IMR-90 (cell line): ENCODE results near the gene SEC61B. TPM values are rescaled to one million over a fixed set of nuclear protein-coding genes. Genes with fewer than 3 reads are reported as not detected.

Experiments used
- ATAC-seq: fragments of 200-7000 bp; cut with Tn5 transposase; 2 replicates; pipeline ENCODE4 v1.9.1; 2020; ENCODE audit warnings: low read depth, mild to moderate bottlenecking, moderate library complexity
- BruUV-seq: library from RNA; stranded (reverse); fragments of 400-500 nt; replicated peaks from 2 replicates; lab custom pipeline; 2021; lab: Mats Ljungman, UMichigan
- CTCF ChIA-PET: fragments of 300-600 bp; formaldehyde crosslinking; extraction: SDS; loops from one replicate; lab custom pipeline; 2021; ENCODE audit warnings: antibody characterized with exemption; lab: Yijun Ruan, JAX
- POLR2A ChIA-PET: fragments of 300-600 bp; sonication (Branson Sonifier 250); formaldehyde crosslinking; loops from one replicate; lab custom pipeline; 2022; ENCODE audit warnings: antibody characterized with exemption; ENCODE audit not compliant: unreplicated experiment; lab: Charles Lee
- DNase-seq: peaks from one replicate; pipeline ENCODE4 v3.0.0; 2013
- H2AFZ ChIP-seq: replicated peaks from 2 replicates; pipeline ENCODE3; 2013; ENCODE audit warnings: low read length, mild to moderate bottlenecking; ENCODE audit not compliant: poor library complexity
- H2AK5ac ChIP-seq: 2 replicates; pipeline ENCODE4 v1.6.1; 2013; ENCODE audit warnings: low read depth, low read length, inconsistent platforms
- H2AK9ac ChIP-seq: replicated peaks from 2 replicates; pipeline ENCODE3; 2013; ENCODE audit warnings: mild to moderate bottlenecking, low read depth, low read length, moderate library complexity; ENCODE audit not compliant: poor library complexity
- H2BK120ac ChIP-seq: 2 replicates; pipeline ENCODE4 v1.6.1; 2013; ENCODE audit warnings: low read depth, low read length, inconsistent platforms
- H2BK15ac ChIP-seq: 3 replicates; pipeline ENCODE4 v1.6.1; 2013; ENCODE audit warnings: low read depth, low read length, inconsistent platforms
- H2BK20ac ChIP-seq: 2 replicates; pipeline ENCODE4 v1.6.1; 2013; ENCODE audit warnings: low read depth, mild to moderate bottlenecking, inconsistent platforms, low read length, moderate library complexity
- H2BK5ac ChIP-seq: 2 replicates; pipeline ENCODE4 v1.6.1; 2013; ENCODE audit warnings: mild to moderate bottlenecking, low read depth, low read length, inconsistent platforms; ENCODE audit not compliant: poor library complexity, severe bottlenecking
- H3K14ac ChIP-seq: replicated peaks from 2 replicates; pipeline ENCODE4 v1.6.1; 2013; ENCODE audit warnings: low read depth, low read length, inconsistent platforms
- H3K18ac ChIP-seq: 2 replicates; pipeline ENCODE4 v1.6.1; 2013; ENCODE audit warnings: low read depth, low read length, control low read depth
- H3K23ac ChIP-seq: 2 replicates; pipeline ENCODE4 v1.6.1; 2013; ENCODE audit warnings: low read depth, low read length, inconsistent platforms
- H3K27ac ChIP-seq: 2 replicates; pipeline ENCODE4 v1.5.1; 2013; ENCODE audit warnings: mild to moderate bottlenecking, control low read depth, low read length; ENCODE audit not compliant: insufficient read depth
- H3K27me3 ChIP-seq: 2 replicates; pipeline ENCODE4 v1.6.1; 2013; ENCODE audit warnings: low read length; ENCODE audit not compliant: control insufficient read depth, insufficient read depth
- H3K36me3 ChIP-seq: 2 replicates; pipeline ENCODE4 v1.6.1; 2013; ENCODE audit warnings: low read length, mixed read lengths; ENCODE audit not compliant: control insufficient read depth, insufficient read depth
- H3K4ac ChIP-seq: 2 replicates; pipeline ENCODE4 v1.6.1; 2013; ENCODE audit warnings: low read depth, low read length, inconsistent platforms
- H3K4me1 ChIP-seq: 2 replicates; pipeline ENCODE4 v1.6.1; 2013; ENCODE audit warnings: low read length, mixed read lengths; ENCODE audit not compliant: control insufficient read depth, insufficient read depth
- H3K4me2 ChIP-seq: 2 replicates; pipeline ENCODE4 v1.6.1; 2013; ENCODE audit warnings: low read depth, mild to moderate bottlenecking, control low read depth, low read length, moderate library complexity
- H3K4me3 ChIP-seq: 2 replicates; pipeline ENCODE4 v1.5.1; 2013; ENCODE audit warnings: low read depth, mild to moderate bottlenecking, control low read depth, low read length, moderate library complexity; ENCODE audit not compliant: insufficient read depth
- H3K56ac ChIP-seq: 2 replicates; pipeline ENCODE4 v1.6.1; 2013; ENCODE audit warnings: low read length, inconsistent platforms; ENCODE audit not compliant: insufficient read depth; ENCODE audit errors: extremely low read depth
- H3K79me1 ChIP-seq, 2 experiments: 2 replicates each; pipeline ENCODE4 v1.6.1; 2013; ENCODE audit warnings: low read length in 2 of 2, inconsistent platforms in 1 of 2, low read depth in 1 of 2
- H3K9ac ChIP-seq: 2 replicates; pipeline ENCODE4 v1.6.1; 2013; ENCODE audit warnings: low read depth, low read length, control low read depth
- H3K9me1 ChIP-seq: 2 replicates; pipeline ENCODE4 v1.6.1; 2013; ENCODE audit warnings: low read length, inconsistent platforms; ENCODE audit not compliant: insufficient read depth
- H3K9me3 ChIP-seq: 2 replicates; pipeline ENCODE4 v1.6.1; 2013; ENCODE audit warnings: low read length; ENCODE audit not compliant: control insufficient read depth, insufficient read depth
- H4K20me1 ChIP-seq: 2 replicates; pipeline ENCODE4 v1.6.1; 2013; ENCODE audit warnings: low read length, inconsistent platforms; ENCODE audit not compliant: insufficient read depth
- H4K5ac ChIP-seq: 2 replicates; pipeline ENCODE4 v1.6.1; 2013; ENCODE audit warnings: mild to moderate bottlenecking, low read depth, low read length, control low read depth
- H4K8ac ChIP-seq, 2 experiments: 2 replicates each; pipeline ENCODE4 v1.6.1; 2013; ENCODE audit warnings: low read depth in 2 of 2, low read length in 2 of 2, control low read depth in 1 of 2, inconsistent platforms in 1 of 2
- H4K91ac ChIP-seq: 2 replicates; pipeline ENCODE4 v1.6.1; 2013; ENCODE audit warnings: low read depth, low read length, inconsistent platforms; ENCODE audit not compliant: insufficient read depth
- BHLHE40 ChIP-seq: fragments of 150-350 bp; IDR thresholded peaks from 2 replicates; pipeline ENCODE4 v1.6.1; 2016; ENCODE audit warnings: mild to moderate bottlenecking, low read depth, low read length
- CEBPB ChIP-seq: IDR thresholded peaks from 2 replicates; pipeline ENCODE4 v1.6.1; 2012; ENCODE audit warnings: low read depth, low read length, improper control_type of control experiment
- CHD1 ChIP-seq: IDR thresholded peaks from 2 replicates; pipeline ENCODE4 v1.6.1; 2012; ENCODE audit warnings: low read depth, low read length, improper control_type of control experiment
- ELK1 ChIP-seq: fragments of 150-350 bp; IDR thresholded peaks from 2 replicates; pipeline ENCODE4 v1.6.1; 2016; ENCODE audit warnings: low read depth, mild to moderate bottlenecking, low read length, moderate library complexity, borderline replicate concordance
- FOS ChIP-seq: fragments of 150-350 bp; IDR thresholded peaks from 2 replicates; pipeline ENCODE4 v1.6.1; 2016; ENCODE audit warnings: low read depth, low read length
- MAFK ChIP-seq: IDR thresholded peaks from 2 replicates; pipeline ENCODE4 v1.6.1; 2012; ENCODE audit warnings: low read depth, low read length, improper control_type of control experiment
- MAZ ChIP-seq: IDR thresholded peaks from 2 replicates; pipeline ENCODE4 v1.6.1; 2012; ENCODE audit warnings: low read depth, mild to moderate bottlenecking, low read length, improper control_type of control experiment, moderate library complexity, borderline replicate concordance
- MXI1 ChIP-seq: IDR thresholded peaks from 2 replicates; pipeline ENCODE4 v1.6.1; 2012; ENCODE audit warnings: low read depth, mild to moderate bottlenecking, low read length, moderate library complexity, borderline replicate concordance
- NFE2L2 ChIP-seq: fragments of 150-350 bp; IDR thresholded peaks from 2 replicates; pipeline ENCODE4 v1.6.1; 2016; ENCODE audit warnings: low read depth, mild to moderate bottlenecking, low read length
- POLR2A ChIP-seq: IDR thresholded peaks from 2 replicates; pipeline ENCODE4 v1.6.1; 2012; ENCODE audit warnings: mild to moderate bottlenecking, low read depth, low read length
- RAD21 ChIP-seq: IDR thresholded peaks from 2 replicates; pipeline ENCODE4 v1.6.1; 2012; ENCODE audit warnings: low read length, improper control_type of control experiment
- RCOR1 ChIP-seq: IDR thresholded peaks from 2 replicates; pipeline ENCODE4 v1.6.1; 2012; ENCODE audit warnings: mild to moderate bottlenecking, low read length, improper control_type of control experiment; ENCODE audit not compliant: insufficient replicate concordance
- RFX5 ChIP-seq: IDR thresholded peaks from 2 replicates; pipeline ENCODE4 v1.8.0; 2012; ENCODE audit warnings: low read depth, mild to moderate bottlenecking, low read length, moderate library complexity
- SMC3 ChIP-seq: fragments of 150-350 bp; IDR thresholded peaks from 2 replicates; pipeline ENCODE4 v1.6.1; 2016; ENCODE audit warnings: low read depth, mild to moderate bottlenecking, antibody characterized with exemption, low read length, moderate library complexity
- dilution Hi-C: fragments of 300-500 bp; cut with HindIII; formaldehyde crosslinking; loops from one replicate; pipeline ENCODE4 v1.14.3; 2018; ENCODE audit warnings: low sequenced_read_pairs; ENCODE audit not compliant: unreplicated experiment
- in situ Hi-C: fragments of 300-500 bp; cut with MboI; formaldehyde crosslinking; loops from 3 replicates; pipeline ENCODE4 v1.14.3; 2019; ENCODE audit warnings: low sequenced_read_pairs, inconsistent platforms, mixed read lengths
- intact Hi-C: fragments of 100-400 bp; cut with micrococcal nuclease; formaldehyde crosslinking; loops from 2 replicates; pipeline ENCODE4 v1.10.0; 2022
- polyA plus RNA-seq, 3 experiments: library from polyadenylated mRNA; depleted of rRNA; stranded (reverse); fragments of >200 nt; gene quantifications; 2 replicates each; pipeline ENCODE4 v1.2.3, GENCODE V29; 2012; ENCODE audit warnings: low replicate concordance in 1 of 3
- total RNA-seq: library from RNA; depleted of rRNA; stranded (reverse); fragments of >200 nt; gene quantifications from 2 replicates; pipeline ENCODE4 v1.2.3, GENCODE V29; 2012
- TF ChIP-seq, protein P1 (sequence below): conservative IDR thresholded peaks from 2 replicates; pipeline ENCODE4 v1.5.1; 2012; ENCODE audit warnings: mild to moderate bottlenecking, low read depth, low read length, improper control_type of control experiment
- TF ChIP-seq, protein P2 (sequence below): fragments of 150-350 bp; IDR thresholded peaks from 2 replicates; pipeline ENCODE4 v1.6.1; 2017; ENCODE audit warnings: mild to moderate bottlenecking, antibody characterized with exemption, low read length, low read depth

The SEC61B gene
- total and polyA plus RNA-seq, 2 of the 4 experiments (the other 2 are of a cell fraction), result 180 to 281 TPM

DNA sequence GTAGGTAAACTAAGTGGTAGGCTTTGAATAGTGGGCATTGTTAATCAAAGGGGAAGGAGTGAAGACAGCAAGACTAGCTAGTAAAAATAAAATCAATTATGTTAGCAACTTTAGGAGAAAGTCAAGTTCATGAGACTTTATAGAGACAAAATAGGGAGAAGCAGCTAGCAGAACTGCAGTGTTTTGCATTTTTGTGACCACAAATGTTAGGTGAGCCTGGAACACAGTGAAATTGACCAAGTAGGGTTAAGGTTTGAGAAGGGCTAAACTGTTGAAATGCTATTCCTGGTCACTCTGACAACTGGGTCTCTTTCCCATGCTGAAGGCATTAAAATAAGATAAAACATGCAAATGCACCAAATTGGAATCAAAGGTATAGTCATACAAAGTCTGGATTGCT lies 13.0 kb downstream of the SEC61B start:
- Histone ChIP-seq H3K4me3 (no peak overlapping the region), H4K20me1 (peaks cover 7% of the 10 kb centered on the region; the same call in 1 of the 2 replicates), H3K4ac (no peak overlapping the region), H3K9me1 (no peaks in the 10 kb centered on the region), H3K56ac (no peak overlapping the region), H3K36me3 (peaks cover 14% of the 10 kb centered on the region), H3K9me3 (no peaks in the 10 kb centered on the region), H3K4me2 (no peak overlapping the region), H2AK5ac (no peak overlapping the region), H2AK9ac (no peak overlapping the region), H2BK20ac (no peak overlapping the region), H4K8ac (no peak overlapping the region), H4K5ac (no peak overlapping the region), H2BK15ac (no peak overlapping the region), H3K4me1 (no peaks in the 10 kb centered on the region), H4K91ac (no peak overlapping the region), H2AFZ (no peak overlapping the region), H2BK120ac (no peak overlapping the region), H2BK5ac (no peak overlapping the region), H3K27ac (no peak overlapping the region), H3K79me1 (peaks cover 3% of the 10 kb centered on the region in 2 experiments; a peak in 2 of 4 replicates), H3K14ac (no peak overlapping the region), H3K9ac (no peak overlapping the region), H3K23ac (no peak overlapping the region), H3K27me3 (no peaks in the 10 kb centered on the region), H3K18ac (no peak overlapping the region)
- in situ Hi-C loops (no loop called here), dilution Hi-C loops (no loop called here), intact Hi-C loops (no loop called here)
- ChIA-PET POLR2A (no interaction called here), CTCF (no interaction called here)
- no peak for DNase-seq
- no TSS peak for BruUV-seq
- no peak for ATAC-seq
- no peak for TF ChIP-seq NFE2L2
- TF ChIP-seq MAFK, result no peak
- TF ChIP-seq, protein P1, sequence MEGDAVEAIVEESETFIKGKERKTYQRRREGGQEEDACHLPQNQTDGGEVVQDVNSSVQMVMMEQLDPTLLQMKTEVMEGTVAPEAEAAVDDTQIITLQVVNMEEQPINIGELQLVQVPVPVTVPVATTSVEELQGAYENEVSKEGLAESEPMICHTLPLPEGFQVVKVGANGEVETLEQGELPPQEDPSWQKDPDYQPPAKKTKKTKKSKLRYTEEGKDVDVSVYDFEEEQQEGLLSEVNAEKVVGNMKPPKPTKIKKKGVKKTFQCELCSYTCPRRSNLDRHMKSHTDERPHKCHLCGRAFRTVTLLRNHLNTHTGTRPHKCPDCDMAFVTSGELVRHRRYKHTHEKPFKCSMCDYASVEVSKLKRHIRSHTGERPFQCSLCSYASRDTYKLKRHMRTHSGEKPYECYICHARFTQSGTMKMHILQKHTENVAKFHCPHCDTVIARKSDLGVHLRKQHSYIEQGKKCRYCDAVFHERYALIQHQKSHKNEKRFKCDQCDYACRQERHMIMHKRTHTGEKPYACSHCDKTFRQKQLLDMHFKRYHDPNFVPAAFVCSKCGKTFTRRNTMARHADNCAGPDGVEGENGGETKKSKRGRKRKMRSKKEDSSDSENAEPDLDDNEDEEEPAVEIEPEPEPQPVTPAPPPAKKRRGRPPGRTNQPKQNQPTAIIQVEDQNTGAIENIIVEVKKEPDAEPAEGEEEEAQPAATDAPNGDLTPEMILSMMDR, result no peak
- no peak for TF ChIP-seq ELK1
- no peak for TF ChIP-seq SMC3
- TF ChIP-seq MXI1, result no peak
- no peak for TF ChIP-seq FOS
- TF ChIP-seq, protein P2, sequence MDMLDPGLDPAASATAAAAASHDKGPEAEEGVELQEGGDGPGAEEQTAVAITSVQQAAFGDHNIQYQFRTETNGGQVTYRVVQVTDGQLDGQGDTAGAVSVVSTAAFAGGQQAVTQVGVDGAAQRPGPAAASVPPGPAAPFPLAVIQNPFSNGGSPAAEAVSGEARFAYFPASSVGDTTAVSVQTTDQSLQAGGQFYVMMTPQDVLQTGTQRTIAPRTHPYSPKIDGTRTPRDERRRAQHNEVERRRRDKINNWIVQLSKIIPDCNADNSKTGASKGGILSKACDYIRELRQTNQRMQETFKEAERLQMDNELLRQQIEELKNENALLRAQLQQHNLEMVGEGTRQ, result no peak
- TF ChIP-seq CEBPB, result no peak
- TF ChIP-seq POLR2A, result no peak
- TF ChIP-seq RAD21, result no peak
- TF ChIP-seq MAZ, result no peak
- TF ChIP-seq RFX5, result no peak
- no peak for TF ChIP-seq BHLHE40
- no peak for TF ChIP-seq CHD1
- no peak for TF ChIP-seq RCOR1
